ENCODE measurements around the gene GAD1.

GRCh38 chr2:170883683-170884082, 67.0 kb downstream of the GAD1 start:
- TF ChIP-seq CTCF (conservative IDR thresholded peaks at IDR 0.05; ENCODE audit: low read length) (no peak), EZH2phosphoT487 (IDR thresholded peaks at IDR 0.05; ENCODE audit: borderline replicate concordance, low read depth, low read length) (no peak)

Data from OCI-LY7 (cell line).